Vagina (tissue), 2 donors: ENCODE results near the gene DNAJC22.

ENCODE experiments used
- POLR2AphosphoS5 ChIP-seq, 2 donors: sonication (generic); formaldehyde crosslinking; IDR thresholded peaks; one replicate each; pipeline ENCODE4 v1.9.0; 2017; ENCODE audit warnings: antibody characterized with exemption in 2 of 2, mild to moderate bottlenecking in 2 of 2, low read depth in 1 of 2; ENCODE audit not compliant: insufficient read depth in 1 of 2
- TF ChIP-seq, protein P1 (sequence below), 3 experiments: fragments of 450-650 bp in 2 of 3; fragments of 200-600 bp in 1 of 3; sonication (generic) in 1 of 3; IDR thresholded peaks; one replicate each; pipeline ENCODE4 v1.5.1; 2017 to 2019; ENCODE audit warnings: antibody characterized with exemption in 3 of 3, mild to moderate bottlenecking in 2 of 3, moderate library complexity in 2 of 3

DNA sequence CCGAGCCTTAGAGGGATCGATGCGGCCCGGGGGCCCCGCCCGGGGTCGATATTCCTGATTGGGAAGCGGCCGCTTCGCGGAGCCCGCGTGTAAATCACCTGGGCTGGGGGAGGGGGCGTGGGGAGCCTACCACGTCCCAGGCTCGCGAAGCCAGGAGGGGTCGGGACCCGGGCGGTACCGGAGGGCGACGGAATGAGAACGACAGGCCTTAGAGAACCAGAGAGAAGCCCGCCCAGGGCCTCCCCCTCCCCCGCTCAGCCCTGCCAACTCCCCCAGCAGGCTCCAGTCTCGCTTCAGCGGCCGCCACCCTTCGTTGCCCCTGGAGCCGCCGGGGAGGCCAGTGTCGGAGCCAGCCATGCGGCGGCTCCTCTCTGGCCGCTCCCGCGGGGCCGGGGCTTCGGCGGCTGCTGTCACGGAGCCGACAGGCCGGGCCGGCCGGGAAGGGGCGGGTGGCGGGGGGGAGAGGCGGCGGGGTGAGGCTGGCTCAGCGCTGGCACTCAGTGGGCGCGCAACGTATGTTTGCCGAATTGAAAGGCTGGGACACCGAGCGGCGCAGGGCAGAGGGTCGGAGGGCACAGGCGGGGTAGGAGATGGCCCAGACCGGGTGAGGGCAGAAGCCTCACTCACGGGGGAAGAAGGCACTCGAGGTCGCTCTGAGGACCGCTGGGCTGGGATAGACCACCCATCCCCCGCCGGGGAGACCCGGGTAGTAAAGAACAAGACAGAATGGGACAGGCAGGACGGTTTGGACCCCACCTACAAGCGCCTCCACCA lies 1.4 kb upstream of the DNAJC22 start:
- TF ChIP-seq, protein P1, sequence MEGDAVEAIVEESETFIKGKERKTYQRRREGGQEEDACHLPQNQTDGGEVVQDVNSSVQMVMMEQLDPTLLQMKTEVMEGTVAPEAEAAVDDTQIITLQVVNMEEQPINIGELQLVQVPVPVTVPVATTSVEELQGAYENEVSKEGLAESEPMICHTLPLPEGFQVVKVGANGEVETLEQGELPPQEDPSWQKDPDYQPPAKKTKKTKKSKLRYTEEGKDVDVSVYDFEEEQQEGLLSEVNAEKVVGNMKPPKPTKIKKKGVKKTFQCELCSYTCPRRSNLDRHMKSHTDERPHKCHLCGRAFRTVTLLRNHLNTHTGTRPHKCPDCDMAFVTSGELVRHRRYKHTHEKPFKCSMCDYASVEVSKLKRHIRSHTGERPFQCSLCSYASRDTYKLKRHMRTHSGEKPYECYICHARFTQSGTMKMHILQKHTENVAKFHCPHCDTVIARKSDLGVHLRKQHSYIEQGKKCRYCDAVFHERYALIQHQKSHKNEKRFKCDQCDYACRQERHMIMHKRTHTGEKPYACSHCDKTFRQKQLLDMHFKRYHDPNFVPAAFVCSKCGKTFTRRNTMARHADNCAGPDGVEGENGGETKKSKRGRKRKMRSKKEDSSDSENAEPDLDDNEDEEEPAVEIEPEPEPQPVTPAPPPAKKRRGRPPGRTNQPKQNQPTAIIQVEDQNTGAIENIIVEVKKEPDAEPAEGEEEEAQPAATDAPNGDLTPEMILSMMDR (IDR thresholded peaks at IDR 0.05) = no peak
- TF ChIP-seq POLR2AphosphoS5 (IDR thresholded peaks at IDR 0.05; ENCODE audit: insufficient read depth in 1 of 2, low read depth in 1 of 2) = no peak
